CD8-positive, alpha-beta memory T cell (primary cell): Measurements from ENCODE around the gene FSD1L. TPM values are rescaled to one million over a fixed set of nuclear protein-coding genes. Genes with fewer than 3 reads are reported as not detected.

Experiments
- CTCF ChIA-PET: fragments of 350-600 bp; sonication (Branson Sonifier 250); formaldehyde crosslinking; loops from one replicate; lab custom pipeline; 2021; ENCODE audit warnings: antibody characterized with exemption; lab: Charles Lee
- POLR2A ChIA-PET: fragments of 350-600 bp; sonication (Branson Sonifier 250); formaldehyde crosslinking; loops from one replicate; lab custom pipeline; 2021; ENCODE audit warnings: antibody characterized with exemption; lab: Charles Lee
- DNase-seq, 5 donors: peaks; one replicate each; pipeline versions ENCODE4 v3.0.0 to v3.0.0-alpha.2; 2020 to 2022; ENCODE audit warnings: mixed read lengths in 1 of 5
- H3K27ac ChIP-seq: one replicate; pipeline ENCODE4 v1.7.0; 2013; ENCODE audit warnings: low read depth, mild to moderate bottlenecking, low read length, moderate library complexity
- H3K27me3 ChIP-seq: 2 replicates; pipeline ENCODE4 v1.7.0; 2013; ENCODE audit warnings: low read length, mild to moderate bottlenecking; ENCODE audit not compliant: insufficient read depth, poor library complexity, severe bottlenecking
- H3K36me3 ChIP-seq: 2 replicates; pipeline ENCODE4 v1.7.0; 2013; ENCODE audit warnings: mild to moderate bottlenecking, low read length, moderate library complexity; ENCODE audit not compliant: insufficient read depth
- H3K4me1 ChIP-seq: 2 replicates; pipeline ENCODE4 v1.7.0; 2013; ENCODE audit warnings: mild to moderate bottlenecking, low read length, moderate library complexity; ENCODE audit not compliant: insufficient read depth
- H3K4me3 ChIP-seq: 2 replicates; pipeline ENCODE4 v1.7.0; 2013; ENCODE audit warnings: mild to moderate bottlenecking, low read length
- H3K9me3 ChIP-seq: 2 replicates; pipeline ENCODE4 v1.7.0; 2013; ENCODE audit warnings: mild to moderate bottlenecking, low read length
- H3K27ac Mint-ChIP-seq, 8 donors: one replicate each; pipeline ENCODE4 v1.8.0; 2020 to 2021; ENCODE audit warnings: mixed read lengths in 8 of 8, mild to moderate bottlenecking in 6 of 8, inconsistent platforms in 3 of 8, moderate library complexity in 3 of 8
- H3K27me3 Mint-ChIP-seq, 2 donors: one replicate each; pipeline ENCODE4 v1.8.0; 2020 to 2021; ENCODE audit warnings: mixed read lengths in 2 of 2, mild to moderate bottlenecking in 1 of 2, moderate library complexity in 1 of 2
- H3K36me3 Mint-ChIP-seq, 3 donors: one replicate each; pipeline ENCODE4 v1.8.0; 2020 to 2021; ENCODE audit warnings: mixed read lengths in 3 of 3, inconsistent platforms in 1 of 3, mild to moderate bottlenecking in 1 of 3
- H3K4me1 Mint-ChIP-seq, 3 donors: one replicate each; pipeline ENCODE4 v1.8.0; 2020 to 2021; ENCODE audit warnings: mixed read lengths in 3 of 3, inconsistent platforms in 1 of 3, mild to moderate bottlenecking in 1 of 3
- H3K4me3 Mint-ChIP-seq, 7 donors: one replicate each; pipeline ENCODE4 v1.8.0; 2020 to 2021; ENCODE audit warnings: mixed read lengths in 7 of 7, mild to moderate bottlenecking in 6 of 7, moderate library complexity in 4 of 7, inconsistent platforms in 2 of 7
- H3K9me3 Mint-ChIP-seq, 5 donors: one replicate each; pipeline ENCODE4 v1.8.0; 2020 to 2022; ENCODE audit warnings: mixed read lengths in 5 of 5, mild to moderate bottlenecking in 3 of 5, moderate library complexity in 2 of 5, inconsistent platforms in 1 of 5
- polyA plus RNA-seq: library from polyadenylated mRNA; unstranded; fragments of 300-500 nt; fragmentation: Illumina TruSeq; gene quantifications from one replicate; pipeline ENCODE4 v1.2.3, GENCODE V29; 2021
- total RNA-seq, 2 experiments: library from RNA; stranded (reverse); gene quantifications; one replicate each; pipeline ENCODE4 v1.2.3, GENCODE V29; 2021

Gene FSD1L
- total and polyA plus RNA-seq, 3 experiments from 2014 or later, result 0.53 to 4.3 (median 3.8) TPM

DNA sequence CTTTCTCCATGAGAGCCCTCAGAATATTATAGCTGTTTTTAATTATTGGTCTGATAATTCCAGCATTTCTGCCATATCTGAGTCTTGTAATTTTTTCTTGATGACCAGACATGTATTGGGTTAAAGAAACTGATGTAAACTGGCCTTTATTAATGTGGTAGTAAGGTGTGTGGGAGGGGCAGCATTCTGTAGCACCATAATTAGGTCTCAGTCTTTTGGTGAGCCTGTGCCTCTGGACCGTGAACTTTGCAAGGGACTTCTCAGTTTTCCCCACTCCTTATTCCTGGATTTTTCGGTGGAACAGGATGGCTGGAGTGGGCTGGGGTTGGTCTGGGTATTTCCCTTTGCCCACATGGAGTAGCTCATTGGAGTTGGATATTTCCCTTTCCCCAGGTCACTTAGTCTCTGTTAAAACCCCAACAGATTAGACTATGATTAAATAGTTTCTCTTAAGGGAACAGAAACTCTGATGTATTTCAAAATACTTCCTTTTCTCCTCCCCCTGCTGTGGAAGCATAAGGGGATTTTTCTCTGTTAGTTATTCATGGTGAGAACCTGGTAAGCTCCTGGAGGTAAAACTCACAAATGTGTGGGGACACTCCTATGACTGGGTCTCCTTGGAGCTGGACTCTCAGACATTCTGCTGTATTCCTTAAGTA, 52.4 kb downstream of the FSD1L start:
- Histone ChIP-seq H3K36me3 (no peaks in the 10 kb centered on the region), H3K27me3 (no peaks in the 10 kb centered on the region), H3K4me1 (no peaks in the 10 kb centered on the region), H3K27ac (no peak overlapping the region), H3K9me3 (no peaks in the 10 kb centered on the region), H3K4me3 (no peak overlapping the region)
- CTCF ChIA-PET, result no interaction called here
- POLR2A ChIA-PET, result no interaction called here
- Mint-ChIP-seq H3K36me3 (peaks cover 0 to 10% (median 0%) of the 10 kb centered on the region in 3 donors), H3K4me3 (no peak overlapping the region), H3K27me3 (no peaks in the 10 kb centered on the region), H3K27ac (no peak overlapping the region), H3K4me1 (no peaks in the 10 kb centered on the region), H3K9me3 (no peaks in the 10 kb centered on the region)
- no peak for DNase-seq

DNA sequence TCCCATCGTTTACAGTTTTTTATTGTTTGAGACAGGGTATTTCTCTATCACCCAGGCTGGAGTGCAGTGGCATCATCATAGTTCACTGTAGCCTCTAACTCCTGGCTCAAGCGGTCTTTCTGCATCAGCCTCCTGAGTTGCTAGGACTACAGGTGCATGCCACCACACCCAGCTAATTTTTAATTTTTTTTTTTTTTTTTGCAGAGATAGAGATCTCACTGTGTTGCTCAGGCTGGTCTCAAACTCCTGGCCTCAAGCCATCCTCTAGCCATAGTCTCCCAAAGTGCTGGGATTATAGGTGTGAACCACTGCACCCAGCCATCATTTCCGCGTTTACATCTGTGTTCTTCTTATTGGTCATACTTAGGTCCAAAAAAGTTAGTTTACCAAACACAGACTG, 53.6 kb downstream of the FSD1L start:
- ChIA-PET POLR2A (no interaction called here), CTCF (no interaction called here)
- no peaks in the 10 kb centered on the region for H3K9me3 Mint-ChIP-seq
- no peak for DNase-seq
- no peaks in the 10 kb centered on the region for H3K27me3 ChIP-seq
- H3K4me3 Mint-ChIP-seq, result no peak overlapping the region
- no peaks in the 10 kb centered on the region for H3K27me3 Mint-ChIP-seq
- no peaks in the 10 kb centered on the region for H3K9me3 ChIP-seq
- H3K4me3 ChIP-seq, result no peak overlapping the region
- H3K4me1 ChIP-seq, result no peaks in the 10 kb centered on the region
- H3K4me1 Mint-ChIP-seq, result no peaks in the 10 kb centered on the region
- H3K36me3 ChIP-seq, result no peaks in the 10 kb centered on the region
- no peak overlapping the region for H3K27ac Mint-ChIP-seq
- H3K36me3 Mint-ChIP-seq, result peaks cover 0 to 6% (median 0%) of the 10 kb centered on the region in 3 donors
- no peak overlapping the region for H3K27ac ChIP-seq

DNA sequence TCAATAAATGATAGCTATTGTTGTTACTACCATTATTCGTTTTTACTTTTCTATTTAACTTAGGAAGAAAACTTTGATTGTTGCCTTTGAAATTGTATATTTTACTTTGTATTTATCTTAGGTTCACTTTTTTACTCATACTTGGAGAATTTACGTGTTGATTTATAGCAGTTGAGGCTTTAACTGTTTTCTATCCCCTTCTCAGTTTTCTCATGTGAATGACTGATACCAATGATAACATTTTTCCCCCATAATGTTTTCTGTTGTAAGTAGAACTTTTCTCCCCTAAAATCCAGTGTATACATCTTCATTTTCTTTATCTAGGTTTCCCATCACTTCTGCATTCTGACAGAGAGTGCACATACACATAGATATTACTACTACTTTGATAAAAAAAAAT, 54.4 kb downstream of the FSD1L start:
- no peaks in the 10 kb centered on the region for H3K27me3 Mint-ChIP-seq

DNA sequence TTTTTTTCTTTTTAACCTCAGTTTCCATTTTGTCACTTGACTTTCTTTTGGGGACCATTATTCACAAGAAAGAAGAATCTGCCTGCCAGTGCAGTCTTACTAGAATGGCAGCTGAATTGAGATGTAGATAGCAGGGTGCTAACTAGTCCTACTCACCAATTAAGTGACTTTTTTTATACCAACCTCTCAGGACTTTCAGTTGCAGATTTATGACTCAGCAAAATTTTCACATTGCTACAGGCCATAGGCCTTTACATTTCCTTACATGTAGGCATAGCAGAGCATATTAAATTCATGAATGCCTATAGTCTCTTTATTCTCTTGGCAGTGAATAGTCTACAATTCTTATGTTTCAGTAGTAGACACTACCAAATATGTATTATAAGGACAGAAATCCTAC, 56.0 kb downstream of the FSD1L start:
- Mint-ChIP-seq H3K27ac (peak overlapping the region in 1 of 8 donors; percentile 80), H3K4me1 (no peaks in the 10 kb centered on the region), H3K27me3 (no peaks in the 10 kb centered on the region), H3K4me3 (no peak overlapping the region), H3K9me3 (no peaks in the 10 kb centered on the region), H3K36me3 (no peaks in the 10 kb centered on the region)
- Histone ChIP-seq H3K27me3 (no peaks in the 10 kb centered on the region), H3K9me3 (no peaks in the 10 kb centered on the region), H3K36me3 (no peaks in the 10 kb centered on the region), H3K4me1 (no peaks in the 10 kb centered on the region), H3K27ac (no peak overlapping the region), H3K4me3 (no peak overlapping the region)
- no peak for DNase-seq
- CTCF ChIA-PET, result no interaction called here
- POLR2A ChIA-PET, result no interaction called here

More for the DNA sequence above, 54.4 kb downstream of the FSD1L start:
- Mint-ChIP-seq H3K9me3 (no peaks in the 10 kb centered on the region), H3K27ac (no peak overlapping the region), H3K4me3 (no peak overlapping the region), H3K4me1 (no peaks in the 10 kb centered on the region), H3K36me3 (peaks cover 0 to under 1% (median 0%) of the 10 kb centered on the region in 3 donors)
- H3K36me3 ChIP-seq, result no peaks in the 10 kb centered on the region
- no peaks in the 10 kb centered on the region for H3K4me1 ChIP-seq
- no peaks in the 10 kb centered on the region for H3K9me3 ChIP-seq
- H3K4me3 ChIP-seq, result no peak overlapping the region
- POLR2A ChIA-PET, result no interaction called here
- no peak for DNase-seq
- H3K27me3 ChIP-seq, result no peaks in the 10 kb centered on the region
- no peak overlapping the region for H3K27ac ChIP-seq
- CTCF ChIA-PET, result no interaction called here

DNA sequence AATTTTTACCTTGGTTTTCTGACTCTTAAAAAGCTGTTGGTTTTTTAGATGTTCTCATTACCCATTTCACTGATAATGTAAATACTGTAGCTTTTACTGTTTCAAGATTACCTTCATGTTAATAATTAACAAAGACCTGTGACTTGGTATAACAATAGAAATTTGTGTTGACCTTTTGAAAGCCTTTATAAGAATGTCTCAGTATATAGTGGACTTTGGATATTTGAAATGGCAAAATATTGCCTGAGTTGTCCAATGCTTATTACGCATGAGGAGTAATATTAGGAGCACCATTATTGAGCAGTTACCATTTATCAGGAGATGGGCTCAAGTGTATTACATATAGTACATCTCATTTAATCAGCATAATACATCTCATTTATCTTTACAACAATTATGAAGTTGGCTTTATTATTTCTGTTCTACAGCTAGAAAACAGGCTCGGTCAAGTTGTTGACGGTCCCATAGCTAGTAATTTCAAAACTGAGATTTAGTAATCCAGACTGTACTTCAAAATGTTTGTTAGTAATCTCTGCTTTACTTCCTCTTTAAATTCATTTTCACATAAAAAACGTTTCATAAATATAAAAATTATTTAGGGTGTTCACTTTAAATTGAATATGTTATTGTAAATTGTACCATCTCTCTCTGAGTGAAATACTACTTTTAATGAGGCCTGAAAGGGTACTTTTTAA, 59.4 kb downstream of the FSD1L start:
- H3K27ac ChIP-seq, result no peak overlapping the region

DNA sequence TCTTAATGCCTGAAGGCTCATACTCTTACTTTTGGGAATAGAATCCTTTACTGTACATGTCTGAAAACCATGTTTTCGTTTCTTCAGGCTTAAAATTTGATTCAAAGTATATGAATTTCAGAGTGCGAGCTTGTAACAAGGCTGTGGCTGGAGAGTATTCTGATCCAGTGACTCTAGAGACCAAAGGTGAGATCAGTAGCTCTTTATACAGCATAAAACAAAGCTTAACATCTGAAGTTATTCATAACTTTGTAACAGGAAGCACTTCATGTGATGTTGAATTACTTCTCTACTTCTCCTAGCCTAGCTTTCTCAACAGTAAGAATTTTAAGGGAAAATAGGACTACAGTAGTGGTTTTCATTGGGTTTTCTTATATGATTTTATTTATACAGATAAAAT, 60.7 kb downstream of the FSD1L start:
- POLR2A ChIA-PET, result no interaction called here
- no peaks in the 10 kb centered on the region for H3K4me1 Mint-ChIP-seq
- no peaks in the 10 kb centered on the region for H3K36me3 ChIP-seq
- H3K9me3 Mint-ChIP-seq, result no peaks in the 10 kb centered on the region
- H3K4me1 ChIP-seq, result no peaks in the 10 kb centered on the region
- no peak overlapping the region for H3K4me3 Mint-ChIP-seq
- no peak overlapping the region for H3K27ac ChIP-seq
- DNase-seq, result no peak
- H3K36me3 Mint-ChIP-seq, result no peaks in the 10 kb centered on the region
- H3K27me3 Mint-ChIP-seq, result peaks cover 0 to under 1% of the 10 kb centered on the region in 2 donors
- no peaks in the 10 kb centered on the region for H3K27me3 ChIP-seq
- H3K9me3 ChIP-seq, result no peaks in the 10 kb centered on the region
- no peak overlapping the region for H3K27ac Mint-ChIP-seq
- CTCF ChIA-PET, result no interaction called here
- H3K4me3 ChIP-seq, result no peak overlapping the region

More for the DNA sequence above, 59.4 kb downstream of the FSD1L start:
- Mint-ChIP-seq H3K27ac (no peak overlapping the region), H3K9me3 (no peaks in the 10 kb centered on the region), H3K36me3 (no peaks in the 10 kb centered on the region), H3K4me1 (no peaks in the 10 kb centered on the region), H3K27me3 (no peaks in the 10 kb centered on the region), H3K4me3 (no peak overlapping the region)
- Histone ChIP-seq H3K27me3 (no peaks in the 10 kb centered on the region), H3K4me1 (no peaks in the 10 kb centered on the region), H3K36me3 (no peaks in the 10 kb centered on the region), H3K4me3 (no peak overlapping the region), H3K9me3 (no peaks in the 10 kb centered on the region)
- ChIA-PET POLR2A (no interaction called here), CTCF (no interaction called here)
- DNase-seq, result no peak

DNA sequence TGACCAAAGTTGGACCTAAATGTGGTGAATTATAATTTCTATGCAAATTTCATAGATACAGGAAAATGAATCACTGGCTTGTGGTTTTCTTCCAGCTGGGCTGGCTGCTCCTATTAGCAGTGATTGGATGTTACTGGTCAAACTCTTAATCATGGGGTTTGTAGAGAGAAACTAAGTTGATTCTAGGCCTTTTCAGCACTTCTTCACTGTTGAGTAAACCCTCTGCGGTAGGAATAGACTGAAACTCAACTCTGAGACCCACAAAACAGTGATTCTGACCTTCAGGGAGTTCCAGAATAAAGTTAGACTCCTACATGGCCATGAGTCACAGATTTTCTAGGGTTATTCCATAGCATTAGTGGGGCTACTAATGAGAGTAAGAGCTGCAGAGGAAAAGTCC, 62.2 kb downstream of the FSD1L start:
- Mint-ChIP-seq H3K9me3 (no peaks in the 10 kb centered on the region), H3K4me1 (no peaks in the 10 kb centered on the region), H3K36me3 (no peaks in the 10 kb centered on the region), H3K27ac (no peak overlapping the region), H3K4me3 (no peak overlapping the region), H3K27me3 (peaks cover 0 to 3% of the 10 kb centered on the region in 2 donors)
- no peak for DNase-seq
- ChIA-PET CTCF (no interaction called here), POLR2A (no interaction called here)
- Histone ChIP-seq H3K27me3 (no peaks in the 10 kb centered on the region), H3K9me3 (no peaks in the 10 kb centered on the region), H3K4me1 (no peaks in the 10 kb centered on the region), H3K4me3 (no peak overlapping the region), H3K27ac (no peak overlapping the region), H3K36me3 (no peaks in the 10 kb centered on the region)

DNA sequence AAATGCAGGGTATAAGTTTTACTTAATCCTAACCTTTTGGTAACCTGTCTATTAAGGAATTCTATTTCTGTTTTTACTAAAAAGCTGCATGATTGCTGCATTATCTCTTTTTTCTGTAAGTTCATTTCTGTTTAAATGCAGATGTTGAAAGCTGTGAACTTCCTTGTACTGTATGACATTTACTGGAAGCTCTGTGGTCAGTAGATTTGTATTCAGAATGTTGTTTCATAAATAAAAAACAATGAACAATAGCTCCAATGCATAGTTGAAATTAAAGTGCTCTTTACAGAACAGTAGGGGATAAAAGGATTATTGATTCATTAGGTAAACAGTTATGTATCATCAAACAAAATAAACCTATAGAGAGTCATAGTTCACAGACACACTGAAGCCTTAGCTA, 63.6 kb downstream of the FSD1L start:
- Histone ChIP-seq H3K9me3 (no peaks in the 10 kb centered on the region), H3K27me3 (no peaks in the 10 kb centered on the region), H3K4me3 (no peak overlapping the region), H3K36me3 (no peaks in the 10 kb centered on the region), H3K27ac (no peak overlapping the region), H3K4me1 (no peaks in the 10 kb centered on the region)
- H3K27me3 Mint-ChIP-seq, result peaks cover 0 to 5% of the 10 kb centered on the region in 2 donors
- H3K4me3 Mint-ChIP-seq, result no peak overlapping the region
- CTCF ChIA-PET, result no interaction called here
- no peaks in the 10 kb centered on the region for H3K4me1 Mint-ChIP-seq
- no peaks in the 10 kb centered on the region for H3K36me3 Mint-ChIP-seq
- DNase-seq, result no peak
- H3K27ac Mint-ChIP-seq, result no peak overlapping the region
- POLR2A ChIA-PET, result no interaction called here
- H3K9me3 Mint-ChIP-seq, result no peaks in the 10 kb centered on the region
